HG03159 (cell line): ENCODE data around the gene TTC34.
"Not testable (repeated sequence)": the region's sequence is repeated elsewhere in the genome, so short reads cannot be mapped to it uniquely, and the experiment has no call there.

Source experiments
- ATAC-seq: cut with Tn5 transposase; IDR thresholded peaks from one replicate; pipeline ENCODE4 v1.9.1; 2021; ENCODE audit warnings: mild to moderate bottlenecking, moderate library complexity; ENCODE audit not compliant: unreplicated experiment

Gene TTC34

DNA sequence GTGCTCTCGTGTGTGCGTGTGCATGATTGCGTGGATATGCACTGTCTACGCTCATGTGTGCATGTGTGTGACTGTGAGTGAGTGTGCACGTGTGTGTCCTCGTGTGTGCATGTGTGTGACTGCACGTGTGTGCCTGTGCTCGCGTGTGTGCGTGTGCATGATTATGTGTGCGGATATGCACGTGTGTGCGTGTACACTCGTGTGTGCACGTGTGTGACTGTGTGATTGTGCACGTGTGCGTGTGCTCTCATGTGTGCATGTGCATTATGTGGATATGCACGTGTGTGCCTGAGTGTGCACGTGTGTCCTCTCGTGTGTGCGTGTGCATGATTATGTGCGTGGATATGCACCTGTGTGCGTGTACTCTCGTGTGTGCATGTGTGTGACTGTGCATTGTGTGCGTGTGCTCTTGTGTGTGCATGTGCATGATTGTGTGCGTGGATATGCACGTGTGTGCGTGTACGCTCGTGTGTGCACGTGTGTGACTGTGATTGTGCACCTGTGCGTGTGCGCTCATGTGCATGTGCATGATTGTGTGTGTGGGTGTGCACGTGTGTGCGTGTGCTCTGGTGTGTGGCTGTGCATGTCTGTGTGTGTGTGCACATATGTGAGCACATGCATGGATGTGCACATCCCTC is 170.9 kb downstream of the TTC34 start:
- ATAC-seq: no peak

GRCh38 chr1:2629627-2630497 is 171.6 kb downstream of the TTC34 start:
- no peak for ATAC-seq

- no peak for ATAC-seq
Observed at GRCh38 chr1:2628933-2629626, 172.4 kb downstream of the TTC34 start.

GRCh38 chr1:2628191-2628932 is 173.1 kb downstream of the TTC34 start:
- no peak for ATAC-seq

GRCh38 chr1:2627746-2628145 is 173.7 kb downstream of the TTC34 start:
- no peak for ATAC-seq

DNA sequence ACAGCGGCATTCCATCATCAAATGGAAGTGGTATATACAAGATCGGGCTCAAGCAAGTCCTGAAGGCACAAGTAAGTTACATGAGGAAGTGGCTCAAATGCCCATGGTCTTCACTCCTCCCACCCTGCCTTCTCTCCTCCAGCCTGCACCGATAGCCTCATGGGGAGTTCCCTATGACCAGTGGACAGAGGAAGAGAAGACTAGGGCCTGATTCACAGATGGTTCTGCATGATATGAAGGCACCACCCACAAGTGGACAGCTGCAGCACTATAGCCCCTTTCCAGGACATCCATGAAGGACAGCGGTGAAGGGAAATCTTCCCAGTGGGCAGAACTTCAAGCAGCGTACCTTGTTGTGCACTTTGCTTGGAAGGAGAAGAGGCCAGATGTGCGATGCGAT is 175.7 kb downstream of the TTC34 start:
- not testable (repeated sequence) for ATAC-seq

- ATAC-seq: no peak
Observed at GRCh38 chr1:2625311-2625710, 176.2 kb downstream of the TTC34 start.

DNA sequence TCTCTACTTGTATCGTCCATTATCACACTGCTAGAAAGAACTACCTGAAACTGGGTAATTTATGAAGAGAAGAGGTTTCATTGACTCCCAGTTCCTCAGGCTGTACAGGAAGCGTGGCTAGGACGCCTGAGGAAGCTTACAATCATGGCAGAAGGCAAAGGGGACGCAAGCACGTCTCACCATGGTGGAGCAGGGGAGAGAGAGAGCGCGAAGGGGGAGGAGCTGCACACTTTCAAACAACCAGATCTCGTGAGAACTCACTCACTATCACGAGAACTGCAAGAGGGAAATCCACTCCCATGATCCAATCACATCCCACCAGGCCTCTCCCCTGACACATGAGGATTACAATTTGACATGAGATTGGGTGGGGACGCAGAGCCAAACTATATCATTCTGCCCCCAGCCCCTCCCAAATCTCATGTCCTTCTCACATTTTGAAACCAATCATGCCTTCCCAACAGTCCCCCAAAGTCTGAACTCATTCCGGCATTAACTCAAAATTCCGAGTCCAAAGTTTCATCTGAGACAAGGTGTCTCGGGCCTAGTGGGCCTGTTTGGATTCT is 176.7 kb downstream of the TTC34 start:
- ATAC-seq: no peak

GRCh38 chr1:2623571-2624337 is 177.7 kb downstream of the TTC34 start:
- ATAC-seq: no peak

GRCh38 chr1:2617971-2618470 is 183.5 kb downstream of the TTC34 start:
- ATAC-seq: no peak

DNA sequence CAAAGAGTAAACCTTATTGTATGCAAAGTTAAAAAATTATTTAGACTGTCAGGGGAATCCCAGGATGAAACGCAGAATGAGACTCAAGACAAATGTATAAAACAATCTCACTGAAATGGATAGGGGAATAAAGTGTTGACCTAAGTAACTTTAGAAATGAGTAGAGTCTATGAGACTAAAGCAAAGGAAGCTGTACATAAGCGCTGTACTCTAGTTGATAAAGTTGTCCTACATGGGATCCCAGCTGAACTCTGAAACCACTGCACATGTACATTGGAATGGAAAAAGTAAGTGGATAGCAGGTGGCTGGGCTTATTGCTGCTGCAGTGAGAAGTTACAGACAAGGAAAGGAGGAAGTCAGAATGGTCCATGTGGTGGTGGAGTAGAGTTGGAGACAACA is 187.3 kb downstream of the TTC34 start:
- no peak for ATAC-seq

DNA sequence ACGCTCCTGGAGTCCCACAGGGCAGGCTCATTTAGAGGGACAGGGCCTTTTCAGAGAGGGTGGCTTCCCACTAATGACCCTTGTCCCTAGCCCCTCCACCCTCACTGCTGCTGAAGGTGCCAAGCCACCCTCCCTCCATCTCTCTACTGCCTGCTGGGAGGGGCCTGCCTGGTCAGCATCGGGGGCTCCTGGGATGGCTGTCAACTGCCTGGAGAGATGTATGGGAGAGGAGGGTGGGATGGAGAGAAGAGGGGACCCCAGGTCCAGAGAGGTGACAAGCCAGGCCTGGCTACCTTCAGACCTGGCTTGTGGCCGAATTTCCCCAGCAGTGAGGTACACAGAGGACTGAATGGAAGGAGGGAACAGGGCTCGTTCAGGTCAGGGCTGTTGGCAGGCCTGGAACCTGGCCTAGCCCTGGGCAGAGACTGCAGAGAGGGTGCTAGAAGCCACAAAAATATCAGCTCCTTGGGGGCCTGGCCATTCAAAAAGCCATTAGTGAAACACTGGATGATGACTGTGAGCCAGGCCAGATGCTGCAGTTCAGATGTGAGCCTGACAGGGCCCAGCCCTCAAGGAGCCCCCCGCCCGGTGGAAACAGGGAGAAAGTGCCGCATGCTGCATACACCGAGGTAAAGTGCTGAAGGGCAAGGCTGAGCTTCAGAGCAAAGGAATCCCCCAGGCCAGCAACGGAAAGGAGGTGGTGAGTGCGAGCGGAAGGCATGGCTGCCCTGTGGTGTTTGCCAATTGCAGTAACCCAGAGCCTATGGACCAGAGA is 188.7 kb downstream of the TTC34 start:
- ATAC-seq: no peak

- no peak for ATAC-seq
Observed at GRCh38 chr1:2611621-2612437, 189.7 kb downstream of the TTC34 start.

GRCh38 chr1:2611031-2611501 is 190.4 kb downstream of the TTC34 start:
- no peak for ATAC-seq

GRCh38 chr1:2610036-2610959 is 191.2 kb downstream of the TTC34 start:
- no peak for ATAC-seq

DNA sequence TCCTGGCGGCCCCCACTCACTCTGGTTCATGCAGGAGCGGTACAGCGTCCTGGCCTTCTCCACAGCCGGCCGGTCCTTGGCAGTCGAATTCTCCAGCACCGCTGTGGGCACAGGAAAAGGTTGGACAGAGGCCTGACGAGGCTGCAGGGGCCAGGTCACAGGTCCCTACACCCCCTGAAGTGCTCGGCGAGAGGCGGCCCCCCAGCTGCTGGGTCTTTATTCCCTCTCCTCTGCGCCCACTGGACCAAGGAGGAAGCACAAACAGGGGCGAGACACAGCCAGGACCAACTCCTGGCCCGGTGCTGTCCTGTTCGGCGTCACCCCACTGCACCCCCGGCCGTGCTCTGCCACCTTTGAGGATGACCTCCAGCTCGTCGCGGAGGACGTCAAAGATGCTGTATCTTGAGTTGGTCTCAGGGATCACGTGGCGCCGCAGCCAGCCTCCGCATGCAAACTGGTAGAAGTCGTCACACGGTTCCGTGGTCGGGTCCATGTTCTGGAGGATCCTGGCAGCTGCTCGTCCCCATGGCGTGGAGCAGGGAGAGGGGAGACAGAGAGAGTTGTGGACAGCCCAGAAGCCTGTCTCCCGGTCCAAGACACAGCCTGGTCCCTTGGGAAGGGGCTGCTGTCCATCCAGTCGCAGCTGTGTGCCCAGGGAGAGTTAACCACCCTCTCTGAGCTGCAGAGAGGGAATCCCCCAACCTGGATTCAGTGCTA is 192.0 kb downstream of the TTC34 start:
- ATAC-seq: no peak
